GM21619 (cell line): ENCODE results near the gene COL24A1.

Experiments
- ATAC-seq: cut with Tn5 transposase; IDR thresholded peaks from one replicate; pipeline ENCODE4 v1.9.1; 2021; ENCODE audit not compliant: unreplicated experiment

Gene COL24A1

DNA sequence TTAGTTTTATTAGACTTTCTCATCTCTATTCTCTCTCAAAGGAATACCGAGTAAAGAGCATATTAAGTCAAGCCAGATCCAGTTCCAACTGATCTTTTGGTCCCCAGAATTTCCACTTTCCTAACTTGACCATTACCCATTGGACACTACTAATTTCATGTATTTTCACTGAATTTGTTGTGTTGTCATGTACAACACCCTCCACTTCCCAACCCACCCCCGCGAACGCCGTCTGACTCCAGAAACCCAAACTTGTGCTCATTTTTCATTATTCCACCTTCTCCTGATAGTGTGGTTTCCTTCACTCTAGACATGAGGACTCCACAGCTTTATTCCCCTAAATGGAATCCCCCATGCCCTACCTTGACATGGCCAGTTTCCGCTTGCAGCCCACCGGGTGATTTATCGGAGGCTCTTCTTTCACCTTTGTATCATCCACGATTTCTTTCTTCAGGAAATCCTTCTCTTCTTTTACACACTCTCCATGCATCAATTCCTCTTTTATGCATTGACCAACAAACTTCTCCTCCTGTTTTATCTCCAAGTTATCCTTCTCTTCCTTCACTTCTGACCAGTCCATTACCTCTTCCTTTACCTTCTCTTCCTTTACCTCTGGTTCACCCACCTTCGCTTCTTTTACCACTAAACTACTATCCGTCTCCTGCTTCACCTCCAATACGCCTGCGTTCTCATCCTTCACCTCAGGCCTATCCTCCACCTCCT, 449.1 kb downstream of the COL24A1 start:
- ATAC-seq, result peak; percentile 17

DNA sequence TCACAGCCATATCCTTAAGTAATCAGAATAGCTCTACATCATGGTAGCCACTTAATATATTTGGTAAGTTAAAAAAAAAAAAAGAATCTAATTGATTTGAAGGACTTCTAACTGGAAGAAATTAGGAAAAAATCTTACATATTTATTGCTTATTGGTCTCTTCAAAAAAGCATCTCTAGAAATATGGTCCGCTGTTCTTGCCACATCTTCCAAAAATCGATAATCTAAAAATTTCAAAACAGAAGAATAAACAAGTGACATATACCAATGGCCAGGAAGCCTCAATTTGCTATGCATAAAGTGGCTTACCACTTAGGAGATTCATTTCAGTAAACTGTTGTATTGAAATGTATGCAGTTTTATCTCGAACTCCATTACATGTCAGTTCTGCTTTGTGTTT, 450.6 kb downstream of the COL24A1 start:
- ATAC-seq, result no peak

DNA sequence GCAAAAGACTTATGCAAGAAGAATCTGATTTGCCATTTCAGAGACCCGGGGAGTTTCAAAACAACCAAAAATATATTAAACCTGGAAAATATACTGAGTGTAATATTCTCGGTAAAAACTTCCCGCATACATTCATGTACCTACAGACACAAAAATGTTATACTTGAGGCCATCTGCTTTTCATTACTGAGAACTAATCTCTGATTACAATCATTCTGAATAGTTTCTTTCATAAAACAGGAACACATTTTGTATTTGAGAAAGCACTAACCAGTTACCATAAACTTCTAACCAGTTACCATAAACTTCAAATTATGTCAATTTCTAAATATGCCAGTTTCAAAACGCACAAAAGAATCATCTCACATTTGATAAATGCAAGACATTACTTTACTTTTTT, 456.1 kb downstream of the COL24A1 start:
- no peak for ATAC-seq

DNA sequence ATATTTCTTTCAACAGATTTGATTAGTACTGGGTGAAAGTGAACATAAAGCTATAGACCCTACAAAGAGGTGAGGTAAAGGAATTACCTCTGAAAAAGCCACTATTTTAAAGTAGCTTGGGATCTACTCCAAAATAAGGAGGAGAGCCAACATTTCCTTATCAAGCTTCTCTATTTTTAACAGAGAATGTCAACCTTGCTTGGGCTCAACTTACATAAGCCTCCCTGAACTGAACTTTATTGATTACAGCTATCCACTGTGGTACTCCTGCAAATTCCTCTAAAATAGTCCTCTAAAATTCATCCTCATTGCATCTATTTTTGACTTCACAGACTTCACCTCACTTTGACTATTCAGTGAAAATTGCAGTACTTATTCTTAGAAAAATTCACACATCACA, 458.7 kb downstream of the COL24A1 start:
- no peak for ATAC-seq

DNA sequence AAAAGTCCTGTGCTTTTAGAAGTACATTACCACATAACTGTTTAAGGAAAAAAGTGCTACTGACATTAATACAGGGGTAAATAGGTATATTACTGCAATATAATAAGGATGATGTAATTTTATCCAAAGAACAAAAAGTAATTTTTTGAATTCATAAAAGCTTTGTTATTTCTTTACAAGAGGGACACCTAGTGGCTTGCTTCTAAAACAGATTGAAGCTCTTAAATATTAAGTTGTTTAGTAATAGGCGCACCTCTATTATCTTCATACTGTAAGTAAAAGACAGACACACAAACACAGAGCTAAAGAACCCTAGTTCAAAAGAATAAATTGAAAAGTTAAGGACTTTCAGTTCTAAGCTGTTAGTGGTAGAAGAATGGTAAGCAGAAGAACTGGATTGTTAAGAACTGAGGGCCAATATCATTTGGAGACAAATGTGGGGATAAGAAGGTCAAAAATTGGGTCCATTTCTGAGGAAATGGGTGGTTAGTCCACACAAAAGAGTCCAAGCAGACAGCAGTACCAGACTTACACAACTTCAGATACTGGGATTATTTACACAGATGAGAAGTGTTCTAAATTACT, 463.8 kb downstream of the COL24A1 start:
- ATAC-seq, result no peak

DNA sequence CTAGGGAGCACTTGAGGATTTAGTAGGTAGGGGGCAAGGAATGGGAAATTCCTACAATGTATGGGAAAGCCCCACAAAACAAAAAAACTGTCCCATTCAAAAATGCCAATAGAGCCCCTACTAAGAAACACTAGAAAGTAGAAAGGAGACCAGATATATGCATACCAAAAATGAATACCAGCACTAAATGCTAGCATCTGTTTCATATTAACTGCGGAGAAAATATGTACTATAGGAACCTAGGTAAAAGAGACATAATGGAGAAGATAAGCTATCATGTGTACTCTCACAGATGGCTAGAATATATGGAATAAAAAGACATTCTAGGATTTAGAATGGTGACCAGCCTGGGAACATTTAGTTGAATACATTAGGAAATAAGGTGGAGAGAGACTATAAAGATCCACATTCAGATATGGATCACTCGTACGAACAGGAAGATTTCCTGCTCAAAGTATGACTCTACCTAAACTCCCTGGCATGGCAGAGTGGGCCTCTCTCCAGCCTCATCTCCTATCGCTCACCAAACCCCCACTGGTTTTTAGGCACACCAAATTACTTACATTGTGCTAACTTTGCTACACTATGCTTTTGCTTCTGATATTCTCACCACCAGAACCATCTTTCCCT, 466.7 kb downstream of the COL24A1 start:
- ATAC-seq, result no peak

DNA sequence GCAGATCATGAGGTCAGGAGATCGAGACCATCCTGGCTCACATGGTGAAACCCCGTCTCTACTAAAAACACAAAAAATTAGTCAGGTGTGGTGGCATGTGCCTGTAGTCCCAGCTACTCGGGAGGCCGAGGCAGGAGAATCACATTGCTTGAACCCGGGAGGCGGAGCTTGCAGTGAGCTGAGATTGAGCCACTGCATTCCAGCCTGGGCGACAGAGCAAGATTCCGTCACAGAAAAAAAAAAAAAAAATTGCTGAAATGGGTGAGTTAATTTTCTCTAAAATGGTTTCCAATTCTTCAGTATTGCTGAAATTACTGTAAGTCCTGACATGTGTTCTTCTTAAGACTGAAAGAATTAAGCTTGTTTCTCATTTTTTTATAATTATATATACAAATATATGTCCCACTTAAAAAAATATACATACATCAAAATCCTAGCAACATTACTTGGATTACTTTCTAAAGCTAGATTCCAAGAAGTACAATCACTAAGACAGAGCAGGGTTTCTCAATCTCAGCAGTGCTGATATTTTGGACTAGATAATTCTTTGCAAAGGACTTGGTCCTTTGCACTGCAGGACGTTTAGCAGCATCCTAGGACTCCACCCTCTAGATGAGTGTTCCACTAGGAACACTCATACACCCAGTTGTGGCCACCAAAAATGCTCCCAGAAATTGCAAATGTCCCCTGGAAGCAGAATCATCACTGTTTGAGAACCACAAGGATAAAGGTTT, 473.1 kb downstream of the COL24A1 start:
- ATAC-seq, result no peak

DNA sequence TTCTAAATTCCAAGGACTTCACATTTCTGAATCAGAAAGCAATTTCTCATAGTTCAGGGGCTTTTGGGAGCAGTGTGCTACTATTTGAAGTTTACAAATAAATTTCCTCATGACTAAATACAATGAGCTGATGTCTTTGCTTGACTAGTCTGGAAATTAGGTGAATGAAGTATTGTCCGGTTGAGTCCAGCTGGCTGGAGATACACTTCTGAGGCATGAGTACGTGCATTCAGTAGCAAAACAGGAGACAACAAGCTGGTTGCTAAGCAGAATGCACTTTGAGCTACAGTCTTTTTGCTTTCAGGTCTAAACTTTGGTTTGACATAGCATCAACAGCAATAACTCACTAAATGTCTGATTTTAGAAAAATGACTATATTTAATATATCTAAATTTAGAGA, 475.5 kb downstream of the COL24A1 start:
- ATAC-seq, result no peak
